ENCODE measurements around the gene MED29.

Gene MED29

GRCh38 chr19:39399668-39400050 lies 8.5 kb downstream of the MED29 start:
- no peak for DNase-seq

GRCh38 chr19:39400061-39400460 lies 8.9 kb downstream of the MED29 start:
- DNase-seq, result no peak

GRCh38 chr19:39401070-39401548 lies 9.9 kb downstream of the MED29 start:
- no peak for DNase-seq

- peak; percentile 53 to 64 (median 64) for DNase-seq
Observed at GRCh38 chr19:39401549-39402345, 10.6 kb downstream of the MED29 start.

GRCh38 chr19:39402346-39403300 lies 11.4 kb downstream of the MED29 start:
- peak; percentile 61 to 81 (median 70) for DNase-seq

- peak; percentile 94 to 95 (median 94) for DNase-seq
Observed at GRCh38 chr19:39403331-39404312, 12.4 kb downstream of the MED29 start.

GRCh38 chr19:39405261-39405957 lies 14.2 kb downstream of the MED29 start:
- no peak for DNase-seq

- DNase-seq, result peak; percentile 71 to 89 (median 80)
Observed at GRCh38 chr19:39405958-39406655, 14.9 kb downstream of the MED29 start.

- peak; percentile 80 to 88 (median 84) for DNase-seq
Observed at GRCh38 chr19:39406656-39407409, 15.7 kb downstream of the MED29 start, which contains the start of gene ZFP36. Gene ZFP36, plus strand, starts transcription at chr19:39406847. Its CDS starts 58 bp downstream, at chr19:39406905.

GRCh38 chr19:39407410-39407659 lies 16.2 kb downstream of the MED29 start:
- DNase-seq, result no peak

GRCh38 chr19:39407660-39408391 lies 16.6 kb downstream of the MED29 start:
- peak in 3 of 4 experiments; percentile 29 to 74 (median 66) for DNase-seq

GRCh38 chr19:39408392-39409207 lies 17.4 kb downstream of the MED29 start:
- DNase-seq, result no peak

GRCh38 chr19:39409208-39410016 lies 18.2 kb downstream of the MED29 start:
- DNase-seq, result peak; percentile 53 to 75 (median 71)

GRCh38 chr19:39410017-39410830 lies 19.0 kb downstream of the MED29 start:
- DNase-seq, result peak in 3 of 4 experiments; percentile 23 to 53 (median 49)

- DNase-seq, result no peak
Observed at GRCh38 chr19:39410831-39411080, 19.6 kb downstream of the MED29 start.

- DNase-seq, result no peak
Observed at GRCh38 chr19:39411081-39411831, 20.1 kb downstream of the MED29 start.

- DNase-seq, result peak; percentile 77 to 87 (median 82)
Observed at GRCh38 chr19:39411832-39412099, 20.6 kb downstream of the MED29 start.

Data from activated CD4-positive, CD25-positive, alpha-beta regulatory T cell (primary cell).